GM12875 (cell line): ENCODE measurements around the gene LRRC4C.

Experiments
- H3K4me3 ChIP-seq: one replicate; pipeline ENCODE4 v1.5.1; 2011; ENCODE audit warnings: low read depth, low read length, control low read depth
- TF ChIP-seq, protein P1 (sequence below): IDR thresholded peaks from 2 replicates; pipeline ENCODE4 v1.5.1; 2011; ENCODE audit warnings: low read depth, mild to moderate bottlenecking, control low read depth, inconsistent platforms, low read length, moderate library complexity, borderline replicate concordance; ENCODE audit not compliant: insufficient read depth

LRRC4C gene

DNA sequence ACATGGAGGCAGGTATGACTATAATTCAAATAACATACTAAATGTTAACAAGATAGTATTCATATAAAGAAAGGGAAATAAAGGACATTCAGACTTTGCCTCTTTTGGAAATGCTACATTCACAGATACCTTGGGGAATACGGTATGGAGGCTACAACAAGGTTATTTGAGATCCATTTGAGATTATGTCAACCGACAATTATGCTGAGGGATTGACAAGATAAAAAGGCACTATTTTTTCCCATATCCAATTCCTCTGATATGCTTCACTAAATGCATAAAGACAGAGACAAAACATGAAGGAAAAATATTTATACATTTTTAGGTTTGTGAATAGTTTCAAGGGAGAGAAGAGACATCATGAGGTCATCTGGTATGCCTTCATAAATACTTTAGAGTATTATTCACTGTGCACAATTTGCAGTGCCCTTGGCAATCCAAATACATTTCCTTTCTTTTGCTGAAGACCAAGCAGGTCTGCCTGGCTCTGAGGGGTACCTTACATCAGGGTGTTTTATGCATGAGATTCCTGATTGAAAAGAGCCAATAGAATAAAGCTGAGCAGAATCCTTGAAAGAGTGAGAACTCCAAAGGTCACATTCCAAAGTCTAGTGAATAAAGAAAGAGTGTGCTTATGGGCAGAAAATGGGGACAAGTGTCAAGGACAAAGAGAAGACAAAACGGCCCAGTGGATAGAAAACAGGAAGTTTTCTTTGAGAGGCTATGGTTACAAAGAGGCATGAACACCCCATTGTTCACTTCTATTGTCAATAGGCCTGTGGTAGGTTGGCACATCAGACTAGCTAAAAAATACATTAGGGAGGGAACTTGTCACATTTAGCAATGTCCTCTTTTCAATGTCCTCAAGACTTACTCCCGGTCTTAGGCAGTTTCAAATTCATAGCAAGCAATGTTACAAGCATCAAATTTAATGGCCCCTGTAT, 455.8 kb downstream of the LRRC4C start:
- TF ChIP-seq, protein P1, sequence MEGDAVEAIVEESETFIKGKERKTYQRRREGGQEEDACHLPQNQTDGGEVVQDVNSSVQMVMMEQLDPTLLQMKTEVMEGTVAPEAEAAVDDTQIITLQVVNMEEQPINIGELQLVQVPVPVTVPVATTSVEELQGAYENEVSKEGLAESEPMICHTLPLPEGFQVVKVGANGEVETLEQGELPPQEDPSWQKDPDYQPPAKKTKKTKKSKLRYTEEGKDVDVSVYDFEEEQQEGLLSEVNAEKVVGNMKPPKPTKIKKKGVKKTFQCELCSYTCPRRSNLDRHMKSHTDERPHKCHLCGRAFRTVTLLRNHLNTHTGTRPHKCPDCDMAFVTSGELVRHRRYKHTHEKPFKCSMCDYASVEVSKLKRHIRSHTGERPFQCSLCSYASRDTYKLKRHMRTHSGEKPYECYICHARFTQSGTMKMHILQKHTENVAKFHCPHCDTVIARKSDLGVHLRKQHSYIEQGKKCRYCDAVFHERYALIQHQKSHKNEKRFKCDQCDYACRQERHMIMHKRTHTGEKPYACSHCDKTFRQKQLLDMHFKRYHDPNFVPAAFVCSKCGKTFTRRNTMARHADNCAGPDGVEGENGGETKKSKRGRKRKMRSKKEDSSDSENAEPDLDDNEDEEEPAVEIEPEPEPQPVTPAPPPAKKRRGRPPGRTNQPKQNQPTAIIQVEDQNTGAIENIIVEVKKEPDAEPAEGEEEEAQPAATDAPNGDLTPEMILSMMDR = no peak
- no peak overlapping the region for H3K4me3 ChIP-seq

DNA sequence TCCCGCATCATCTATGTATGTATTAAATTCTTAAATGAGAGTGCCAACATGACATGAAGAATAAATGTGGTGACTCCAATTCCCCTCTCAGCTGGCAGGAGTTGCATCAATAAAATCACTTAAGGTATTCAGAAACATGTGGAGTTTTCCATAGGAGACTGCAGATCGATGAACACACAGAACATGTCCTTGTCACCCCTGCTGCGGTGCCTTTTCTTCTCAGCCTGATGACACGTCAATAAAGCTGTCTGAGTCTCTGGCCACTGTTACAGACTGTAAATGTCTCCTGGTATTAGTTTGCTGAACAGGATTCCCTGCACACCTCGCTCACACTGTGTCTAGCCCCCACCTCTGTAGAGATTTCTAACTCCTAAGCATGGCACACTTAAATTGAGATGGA, 460.5 kb downstream of the LRRC4C start:
- no peak overlapping the region for H3K4me3 ChIP-seq
- TF ChIP-seq, protein P1 = no peak

GRCh38 chr11:40987776-40988435, 471.5 kb downstream of the LRRC4C start:
- TF ChIP-seq, protein P1 = no peak
- no peak overlapping the region for H3K4me3 ChIP-seq

GRCh38 chr11:40986320-40986719, 473.1 kb downstream of the LRRC4C start:
- H3K4me3 ChIP-seq = no peak overlapping the region
- TF ChIP-seq, protein P1 = no peak

GRCh38 chr11:40975076-40975475, 484.4 kb downstream of the LRRC4C start:
- TF ChIP-seq, protein P1 = no peak
- H3K4me3 ChIP-seq = no peak overlapping the region

DNA sequence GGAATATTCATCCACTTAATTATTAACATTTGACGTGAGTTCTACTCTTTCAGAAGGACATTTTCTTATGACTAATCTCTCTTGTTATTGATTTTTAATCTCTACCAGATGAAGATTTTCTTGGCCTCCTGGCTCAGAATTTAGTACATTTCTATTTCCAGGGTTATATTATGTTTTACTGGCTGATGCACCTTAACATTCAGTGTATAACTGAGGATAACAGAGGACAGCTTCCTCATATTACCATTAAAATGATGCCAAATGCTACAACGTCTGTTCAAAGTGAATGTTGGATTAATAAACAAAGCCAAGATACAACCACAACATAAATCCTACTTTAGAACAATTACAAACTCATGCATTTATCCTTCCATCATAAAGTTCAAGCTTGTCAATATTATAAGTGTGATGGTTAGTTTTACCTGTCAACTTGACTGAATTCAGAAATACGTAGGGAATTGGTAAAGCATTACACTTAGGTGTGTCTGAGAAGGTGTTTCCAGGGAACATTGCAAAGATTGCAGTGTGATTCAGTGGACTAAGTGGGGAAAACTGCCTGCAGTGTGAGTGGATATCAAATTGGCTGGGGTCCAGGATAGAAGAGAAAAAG, 485.2 kb downstream of the LRRC4C start:
- no peak overlapping the region for H3K4me3 ChIP-seq
- TF ChIP-seq, protein P1 = no peak

GRCh38 chr11:40958707-40959106, 500.7 kb downstream of the LRRC4C start:
- H3K4me3 ChIP-seq = no peak overlapping the region
- TF ChIP-seq, protein P1 = no peak
